HUES6 (cell line): ENCODE data around the gene INTS1.

Source experiments
- H3K27ac ChIP-seq: 2 replicates; pipeline ENCODE4 v1.7.0; 2013; ENCODE audit warnings: low read depth, mild to moderate bottlenecking, low read length, inconsistent platforms
- H3K27me3 ChIP-seq: 2 replicates; pipeline ENCODE4 v1.6.1; 2013; ENCODE audit warnings: low read length; ENCODE audit not compliant: control insufficient read depth, insufficient read depth
- H3K36me3 ChIP-seq: 2 replicates; pipeline ENCODE4 v1.6.1; 2013; ENCODE audit warnings: low read length; ENCODE audit not compliant: control insufficient read depth, insufficient read depth
- H3K4me1 ChIP-seq: 2 replicates; pipeline ENCODE4 v1.6.1; 2013; ENCODE audit warnings: low read length; ENCODE audit not compliant: control insufficient read depth, insufficient read depth
- H3K4me3 ChIP-seq: 2 replicates; pipeline ENCODE4 v1.5.1; 2013; ENCODE audit warnings: low read depth, low read length
- H3K9ac ChIP-seq: one replicate; pipeline ENCODE4 v1.6.1; 2013; ENCODE audit warnings: mild to moderate bottlenecking, low read length
- H3K9me3 ChIP-seq: 2 replicates; pipeline ENCODE4 v1.6.1; 2013; ENCODE audit warnings: low read depth, low read length; ENCODE audit not compliant: control insufficient read depth, insufficient read depth

INTS1 gene

GRCh38 chr7:1434165-1434718 is 69.9 kb downstream of the INTS1 start:
- Histone ChIP-seq H3K27ac (no peak overlapping the region), H3K9me3 (no peaks in the 10 kb centered on the region), H3K36me3 (no peaks in the 10 kb centered on the region), H3K4me1 (0 out of 2 replicates have a peak, but pooled peaks cover under 1% of the 10 kb centered on the region), H3K9ac (no peak overlapping the region), H3K27me3 (no peaks in the 10 kb centered on the region), H3K4me3 (no peak overlapping the region)

GRCh38 chr7:1433128-1433920 is 70.9 kb downstream of the INTS1 start:
- H3K36me3 ChIP-seq, result no peaks in the 10 kb centered on the region
- H3K9me3 ChIP-seq, result no peaks in the 10 kb centered on the region
- no peaks in the 10 kb centered on the region for H3K27me3 ChIP-seq
- H3K4me1 ChIP-seq, result peaks cover 8% of the 10 kb centered on the region; the same call in 1 of the 2 replicates
- H3K4me3 ChIP-seq, result no peak overlapping the region
- no peak overlapping the region for H3K9ac ChIP-seq
- H3K27ac ChIP-seq, result no peak overlapping the region

- Histone ChIP-seq H3K9ac (no peak overlapping the region), H3K36me3 (no peaks in the 10 kb centered on the region), H3K4me3 (no peak overlapping the region), H3K27me3 (no peaks in the 10 kb centered on the region), H3K9me3 (no peaks in the 10 kb centered on the region), H3K4me1 (peaks cover 8% of the 10 kb centered on the region; the same call in 1 of the 2 replicates), H3K27ac (no peak overlapping the region)
These were observed 71.6 kb downstream of the INTS1 start for GRCh38 chr7:1432411-1433082.

DNA sequence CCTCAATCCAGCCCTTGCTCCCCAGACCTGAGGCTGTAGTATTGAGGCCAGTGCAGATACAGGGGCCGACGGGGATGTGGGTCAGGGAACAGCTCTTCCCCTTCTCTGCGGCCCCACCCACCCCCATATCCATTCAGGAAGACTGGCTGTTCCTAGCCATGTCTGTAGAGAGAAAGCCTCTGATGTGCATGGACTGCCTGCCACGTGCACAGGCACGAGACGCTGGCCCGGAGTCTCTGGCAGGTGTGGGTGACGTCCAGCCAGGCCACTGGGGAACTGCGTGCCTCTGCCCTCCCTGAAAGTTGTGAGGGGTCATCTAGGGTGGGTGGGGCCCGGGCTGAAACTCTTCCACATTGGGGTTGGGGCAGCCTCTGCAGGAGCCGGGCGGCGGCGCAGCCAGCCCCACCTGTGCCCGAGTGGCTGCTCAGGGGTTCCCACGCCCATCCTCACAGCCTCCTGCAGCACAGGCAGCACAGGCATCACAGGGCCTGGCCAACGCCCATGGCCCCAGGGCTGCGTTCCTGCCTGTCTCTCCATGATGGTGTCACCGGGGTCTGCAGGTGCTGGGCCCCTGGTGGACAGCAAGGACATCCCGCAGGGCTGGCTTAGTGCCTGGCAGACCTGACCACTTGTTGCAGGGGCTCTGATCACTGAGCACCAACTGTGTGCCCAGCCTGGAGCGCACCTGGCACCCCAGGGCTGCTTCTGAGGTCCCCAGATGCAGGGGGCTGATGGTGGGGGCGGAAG is 72.4 kb downstream of the INTS1 start:
- no peaks in the 10 kb centered on the region for H3K9me3 ChIP-seq
- H3K9ac ChIP-seq, result no peak overlapping the region
- no peaks in the 10 kb centered on the region for H3K27me3 ChIP-seq
- no peak overlapping the region for H3K27ac ChIP-seq
- no peaks in the 10 kb centered on the region for H3K36me3 ChIP-seq
- H3K4me3 ChIP-seq, result no peak overlapping the region
- peaks cover 8% of the 10 kb centered on the region; the same call in 1 of the 2 replicates for H3K4me1 ChIP-seq

- no peak overlapping the region for H3K9ac ChIP-seq
- H3K4me1 ChIP-seq, result peaks cover 8% of the 10 kb centered on the region; the same call in 1 of the 2 replicates
- no peak overlapping the region for H3K27ac ChIP-seq
- H3K36me3 ChIP-seq, result no peaks in the 10 kb centered on the region
- no peaks in the 10 kb centered on the region for H3K27me3 ChIP-seq
- H3K4me3 ChIP-seq, result no peak overlapping the region
- H3K9me3 ChIP-seq, result no peaks in the 10 kb centered on the region
These were observed 73.0 kb downstream of the INTS1 start for GRCh38 chr7:1431226-1431625.

DNA sequence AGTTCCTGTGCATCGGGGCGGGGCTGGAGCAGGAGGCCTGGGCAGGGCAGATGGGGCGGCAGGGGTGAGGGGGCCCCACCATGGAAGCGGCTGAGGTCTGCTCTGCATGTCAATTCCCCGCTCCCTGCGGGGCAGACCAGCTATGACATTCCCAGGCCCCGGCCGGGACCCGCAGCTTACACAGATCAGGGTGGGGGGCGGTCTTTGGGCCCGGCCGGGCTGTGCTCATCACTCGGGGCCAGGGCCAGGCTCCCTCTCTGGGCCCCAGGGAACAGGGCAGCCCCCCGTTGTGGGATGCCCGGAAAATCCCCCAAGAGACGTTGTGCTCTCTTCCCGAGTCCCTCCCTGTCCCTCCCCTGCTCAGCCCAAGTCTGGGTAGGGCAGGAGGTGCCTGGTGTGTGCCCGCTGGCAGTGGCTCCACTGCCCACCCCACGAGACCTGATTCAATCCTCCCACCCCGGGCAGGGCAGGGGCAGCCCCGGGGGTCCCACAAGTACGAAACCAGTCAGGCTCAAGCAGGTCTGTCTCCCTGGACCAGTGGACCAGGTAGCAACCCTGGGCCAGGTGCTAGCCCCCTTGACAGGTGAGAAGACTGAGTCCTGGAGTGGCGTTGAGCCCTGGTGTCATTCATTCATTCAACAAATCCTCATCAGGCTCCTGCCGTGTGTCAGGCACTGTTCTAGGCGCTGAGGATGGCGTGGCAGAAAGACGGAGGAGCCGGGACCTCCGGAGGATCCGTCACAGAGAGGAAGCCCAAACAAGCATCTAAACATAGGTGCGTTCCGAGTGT is 73.9 kb downstream of the INTS1 start:
- no peaks in the 10 kb centered on the region for H3K27me3 ChIP-seq
- H3K4me1 ChIP-seq, result peaks cover 8% of the 10 kb centered on the region; the same call in 1 of the 2 replicates
- H3K9ac ChIP-seq, result no peak overlapping the region

DNA sequence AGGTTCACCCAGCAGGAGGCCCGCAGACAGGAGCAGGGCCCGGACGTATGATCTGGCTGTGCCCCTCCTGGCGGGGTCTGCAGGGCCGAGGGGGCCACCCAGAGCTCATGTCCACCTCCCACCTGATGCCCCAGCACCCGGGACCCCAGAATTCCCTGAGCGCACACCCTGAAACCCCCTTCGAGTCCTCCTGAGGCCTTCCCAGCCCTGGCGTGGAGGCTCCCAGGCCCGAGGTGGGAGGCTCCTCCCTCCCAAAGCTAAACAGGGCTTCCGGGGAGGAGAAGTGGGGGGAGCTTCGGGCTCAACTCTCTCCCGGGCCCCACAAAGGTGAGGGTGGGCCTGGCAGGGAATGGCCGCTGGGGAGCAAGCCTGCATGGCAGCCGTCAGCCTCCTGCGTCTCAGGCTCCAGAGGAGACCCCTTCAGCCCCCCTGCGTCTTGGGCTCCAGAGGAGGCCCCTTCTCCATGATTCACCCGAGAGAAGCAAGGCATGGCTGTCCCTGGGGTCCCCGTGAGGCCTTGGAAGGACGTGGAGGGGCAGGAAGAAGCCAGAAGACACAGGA is 75.2 kb downstream of the INTS1 start:
- no peak overlapping the region for H3K9ac ChIP-seq
- no peaks in the 10 kb centered on the region; the same call in 1 of the 2 replicates for H3K27me3 ChIP-seq
- no peaks in the 10 kb centered on the region for H3K36me3 ChIP-seq
- peaks cover 8% of the 10 kb centered on the region; the same call in 1 of the 2 replicates for H3K4me1 ChIP-seq
- no peak overlapping the region for H3K27ac ChIP-seq
- no peaks in the 10 kb centered on the region for H3K9me3 ChIP-seq
- no peak overlapping the region for H3K4me3 ChIP-seq

More for the DNA sequence above, 73.9 kb downstream of the INTS1 start:
- no peaks in the 10 kb centered on the region for H3K9me3 ChIP-seq
- no peaks in the 10 kb centered on the region for H3K36me3 ChIP-seq
- no peak overlapping the region for H3K27ac ChIP-seq
- no peak overlapping the region for H3K4me3 ChIP-seq

GRCh38 chr7:1427064-1427657 is 77.0 kb downstream of the INTS1 start:
- Histone ChIP-seq H3K36me3 (no peaks in the 10 kb centered on the region), H3K27me3 (peaks cover 6% of the 10 kb centered on the region; the same call in 1 of the 2 replicates), H3K4me1 (peaks cover 8% of the 10 kb centered on the region; the same call in 1 of the 2 replicates), H3K27ac (no peak overlapping the region), H3K9ac (no peak overlapping the region), H3K4me3 (no peak overlapping the region), H3K9me3 (no peaks in the 10 kb centered on the region)

- Histone ChIP-seq H3K9ac (no peak overlapping the region), H3K27me3 (peaks cover 6% of the 10 kb centered on the region; the same call in 1 of the 2 replicates), H3K4me3 (no peak overlapping the region), H3K4me1 (peaks cover 8% of the 10 kb centered on the region; the same call in 1 of the 2 replicates), H3K9me3 (no peaks in the 10 kb centered on the region), H3K36me3 (no peaks in the 10 kb centered on the region), H3K27ac (no peak overlapping the region)
These were observed 77.7 kb downstream of the INTS1 start for GRCh38 chr7:1426474-1426873.
